Measurements from ENCODE around the gene NABP1. TPM values are rescaled to one million over a fixed set of nuclear protein-coding genes. Genes with fewer than 3 reads are reported as not detected.

The NABP1 gene
- 11.4 to 14.2 TPM (median 12.4 TPM) in 5 replicates for total RNA-seq (2022; extraction: Qiagen RNA extraction; ENCODE audit: low read depth)

GRCh38 chr2:191677646-191678436, at the start of gene NABP1:
Gene NABP1 (plus strand): TSS chr2:191678136. CDS start chr2:191678615, 479 bp downstream.

Other genes starting within 250 kb of the NABP1 start
- 7.9 to 11.2 TPM (median 9.9 TPM) in 5 replicates for gene CAVIN2, start 169.0 kb downstream of the NABP1 start, total RNA-seq (2022; extraction: Qiagen RNA extraction; ENCODE audit: low read depth)